ENCODE results near the gene SPOP. TPM values are rescaled to one million over a fixed set of nuclear protein-coding genes. Genes with fewer than 3 reads are reported as not detected.
A peak's percentile ranks its signal among the peaks of the same experiment; 100 is the strongest.

The SPOP gene
- total and polyA plus RNA-seq, 9 of the 15 experiments (the other 6 are each of a cell fraction or from before 2014, with no cell fraction given): 34.2 to 65.9 (median 39.7) TPM

GRCh38 chr17:49694847-49695697 is 17.2 kb upstream of the SPOP start (continued):
- no peak for TF ChIP-seq CTCFL (IDR thresholded peaks at IDR 0.05; ENCODE audit: borderline replicate concordance, insufficient read depth, low read depth, low read length, poor library complexity, severe bottlenecking)
- no peak for TF ChIP-seq HDAC3 (IDR thresholded peaks at IDR 0.05; ENCODE audit: borderline replicate concordance, partially characterized antibody)
- no peak for TF ChIP-seq HMGN3 (IDR thresholded peaks at IDR 0.05; ENCODE audit: borderline replicate concordance, extremely low read depth, insufficient read length, low read depth, low read length)
- TF ChIP-seq, protein P1, sequence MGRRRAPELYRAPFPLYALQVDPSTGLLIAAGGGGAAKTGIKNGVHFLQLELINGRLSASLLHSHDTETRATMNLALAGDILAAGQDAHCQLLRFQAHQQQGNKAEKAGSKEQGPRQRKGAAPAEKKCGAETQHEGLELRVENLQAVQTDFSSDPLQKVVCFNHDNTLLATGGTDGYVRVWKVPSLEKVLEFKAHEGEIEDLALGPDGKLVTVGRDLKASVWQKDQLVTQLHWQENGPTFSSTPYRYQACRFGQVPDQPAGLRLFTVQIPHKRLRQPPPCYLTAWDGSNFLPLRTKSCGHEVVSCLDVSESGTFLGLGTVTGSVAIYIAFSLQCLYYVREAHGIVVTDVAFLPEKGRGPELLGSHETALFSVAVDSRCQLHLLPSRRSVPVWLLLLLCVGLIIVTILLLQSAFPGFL (CRISPR knock-in tag; IDR thresholded peaks at IDR 0.05): no peak
- TF ChIP-seq, protein P2, sequence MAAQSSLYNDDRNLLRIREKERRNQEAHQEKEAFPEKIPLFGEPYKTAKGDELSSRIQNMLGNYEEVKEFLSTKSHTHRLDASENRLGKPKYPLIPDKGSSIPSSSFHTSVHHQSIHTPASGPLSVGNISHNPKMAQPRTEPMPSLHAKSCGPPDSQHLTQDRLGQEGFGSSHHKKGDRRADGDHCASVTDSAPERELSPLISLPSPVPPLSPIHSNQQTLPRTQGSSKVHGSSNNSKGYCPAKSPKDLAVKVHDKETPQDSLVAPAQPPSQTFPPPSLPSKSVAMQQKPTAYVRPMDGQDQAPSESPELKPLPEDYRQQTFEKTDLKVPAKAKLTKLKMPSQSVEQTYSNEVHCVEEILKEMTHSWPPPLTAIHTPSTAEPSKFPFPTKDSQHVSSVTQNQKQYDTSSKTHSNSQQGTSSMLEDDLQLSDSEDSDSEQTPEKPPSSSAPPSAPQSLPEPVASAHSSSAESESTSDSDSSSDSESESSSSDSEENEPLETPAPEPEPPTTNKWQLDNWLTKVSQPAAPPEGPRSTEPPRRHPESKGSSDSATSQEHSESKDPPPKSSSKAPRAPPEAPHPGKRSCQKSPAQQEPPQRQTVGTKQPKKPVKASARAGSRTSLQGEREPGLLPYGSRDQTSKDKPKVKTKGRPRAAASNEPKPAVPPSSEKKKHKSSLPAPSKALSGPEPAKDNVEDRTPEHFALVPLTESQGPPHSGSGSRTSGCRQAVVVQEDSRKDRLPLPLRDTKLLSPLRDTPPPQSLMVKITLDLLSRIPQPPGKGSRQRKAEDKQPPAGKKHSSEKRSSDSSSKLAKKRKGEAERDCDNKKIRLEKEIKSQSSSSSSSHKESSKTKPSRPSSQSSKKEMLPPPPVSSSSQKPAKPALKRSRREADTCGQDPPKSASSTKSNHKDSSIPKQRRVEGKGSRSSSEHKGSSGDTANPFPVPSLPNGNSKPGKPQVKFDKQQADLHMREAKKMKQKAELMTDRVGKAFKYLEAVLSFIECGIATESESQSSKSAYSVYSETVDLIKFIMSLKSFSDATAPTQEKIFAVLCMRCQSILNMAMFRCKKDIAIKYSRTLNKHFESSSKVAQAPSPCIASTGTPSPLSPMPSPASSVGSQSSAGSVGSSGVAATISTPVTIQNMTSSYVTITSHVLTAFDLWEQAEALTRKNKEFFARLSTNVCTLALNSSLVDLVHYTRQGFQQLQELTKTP (IDR thresholded peaks at IDR 0.05; ENCODE audit: low read depth in 1 of 2, partially characterized antibody in 2 of 2): no peak
- no peak for TF ChIP-seq USF2 (CRISPR knock-in tag; IDR thresholded peaks at IDR 0.05)
- TF ChIP-seq, protein P3, sequence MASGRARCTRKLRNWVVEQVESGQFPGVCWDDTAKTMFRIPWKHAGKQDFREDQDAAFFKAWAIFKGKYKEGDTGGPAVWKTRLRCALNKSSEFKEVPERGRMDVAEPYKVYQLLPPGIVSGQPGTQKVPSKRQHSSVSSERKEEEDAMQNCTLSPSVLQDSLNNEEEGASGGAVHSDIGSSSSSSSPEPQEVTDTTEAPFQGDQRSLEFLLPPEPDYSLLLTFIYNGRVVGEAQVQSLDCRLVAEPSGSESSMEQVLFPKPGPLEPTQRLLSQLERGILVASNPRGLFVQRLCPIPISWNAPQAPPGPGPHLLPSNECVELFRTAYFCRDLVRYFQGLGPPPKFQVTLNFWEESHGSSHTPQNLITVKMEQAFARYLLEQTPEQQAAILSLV (tag; IDR thresholded peaks at IDR 0.05): no peak
- 0 out of 4 replicates have a peak, but pooled peaks of 1 of the 2 experiments have one; percentile 9 for TF ChIP-seq RCOR1 (IDR thresholded peaks at IDR 0.05; ENCODE audit: borderline replicate concordance in 1 of 2, low read depth in 2 of 2, low read length in 2 of 2)
- TF ChIP-seq, protein P4, sequence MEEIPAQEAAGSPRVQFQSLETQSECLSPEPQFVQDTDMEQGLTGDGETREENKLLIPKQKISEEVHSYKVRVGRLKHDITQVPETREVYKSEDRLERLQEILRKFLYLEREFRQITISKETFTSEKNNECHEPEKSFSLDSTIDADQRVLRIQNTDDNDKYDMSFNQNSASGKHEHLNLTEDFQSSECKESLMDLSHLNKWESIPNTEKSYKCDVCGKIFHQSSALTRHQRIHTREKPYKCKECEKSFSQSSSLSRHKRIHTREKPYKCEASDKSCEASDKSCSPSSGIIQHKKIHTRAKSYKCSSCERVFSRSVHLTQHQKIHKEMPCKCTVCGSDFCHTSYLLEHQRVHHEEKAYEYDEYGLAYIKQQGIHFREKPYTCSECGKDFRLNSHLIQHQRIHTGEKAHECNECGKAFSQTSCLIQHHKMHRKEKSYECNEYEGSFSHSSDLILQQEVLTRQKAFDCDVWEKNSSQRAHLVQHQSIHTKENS (CRISPR knock-in tag; IDR thresholded peaks at IDR 0.05): no peak
- no peak for TF ChIP-seq TEAD4 (IDR thresholded peaks at IDR 0.05; ENCODE audit: low read length)
- no peak for TF ChIP-seq TEAD4 (CRISPR knock-in tag; IDR thresholded peaks at IDR 0.05; ENCODE audit: borderline replicate concordance)
- TF ChIP-seq VEZF1 (CRISPR knock-in tag; IDR thresholded peaks at IDR 0.05): 0 out of 2 replicates have a peak, but pooled peaks have one; percentile 12
